ENCODE measurements around the gene CENPA.
"Not testable (repeated sequence)": the region's sequence is repeated elsewhere in the genome, so short reads cannot be mapped to it uniquely, and the experiment has no call there.

CENPA gene

GRCh38 chr2:26749787-26750420 is 36.0 kb upstream of the CENPA start:
- not testable (repeated sequence) for H3K36me3 ChIP-seq (ENCODE audit: control insufficient read depth, insufficient read depth, low read length); H3K4me1 ChIP-seq (ENCODE audit: control insufficient read depth, insufficient read depth, low read length); H3K27me3 ChIP-seq (ENCODE audit: control insufficient read depth, insufficient read depth, low read length); H3K4me3 ChIP-seq (ENCODE audit: low read length); H3K9me3 ChIP-seq (ENCODE audit: control insufficient read depth, low read length); H3K9ac ChIP-seq (ENCODE audit: low read length)

GRCh38 chr2:26750467-26750866 is 35.4 kb upstream of the CENPA start:
- not testable (repeated sequence) for H3K9ac ChIP-seq (ENCODE audit: low read length); H3K36me3 ChIP-seq (ENCODE audit: control insufficient read depth, insufficient read depth, low read length); H3K9me3 ChIP-seq (ENCODE audit: control insufficient read depth, low read length); H3K4me1 ChIP-seq (ENCODE audit: control insufficient read depth, insufficient read depth, low read length); H3K4me3 ChIP-seq (ENCODE audit: low read length); H3K27me3 ChIP-seq (ENCODE audit: control insufficient read depth, insufficient read depth, low read length)

- no peaks in the 10 kb centered on the region for H3K27me3 ChIP-seq (ENCODE audit: control insufficient read depth, insufficient read depth, low read length)
- H3K4me3 ChIP-seq (ENCODE audit: low read length): no peak overlapping the region
- no peaks in the 10 kb centered on the region for H3K9me3 ChIP-seq (ENCODE audit: control insufficient read depth, low read length)
- H3K36me3 ChIP-seq (ENCODE audit: control insufficient read depth, insufficient read depth, low read length): no peaks in the 10 kb centered on the region
- H3K9ac ChIP-seq (ENCODE audit: low read length): no peak overlapping the region
- peaks cover 18% of the 10 kb centered on the region for H3K4me1 ChIP-seq (ENCODE audit: control insufficient read depth, insufficient read depth, low read length)
Measured at GRCh38 chr2:26752656-26753055, 33.2 kb upstream of the CENPA start.

- Histone ChIP-seq H3K36me3 (ENCODE audit: control insufficient read depth, insufficient read depth, low read length) (no peaks in the 10 kb centered on the region), H3K27me3 (ENCODE audit: control insufficient read depth, insufficient read depth, low read length) (no peaks in the 10 kb centered on the region), H3K9me3 (ENCODE audit: control insufficient read depth, low read length) (no peaks in the 10 kb centered on the region), H3K4me1 (ENCODE audit: control insufficient read depth, insufficient read depth, low read length) (peaks cover 30% of the 10 kb centered on the region), H3K4me3 (ENCODE audit: low read length) (no peak overlapping the region), H3K9ac (ENCODE audit: low read length) (no peak overlapping the region)
Measured at GRCh38 chr2:26754539-26754938, 31.3 kb upstream of the CENPA start.

GRCh38 chr2:26754972-26755670 is 30.7 kb upstream of the CENPA start:
- Histone ChIP-seq H3K4me1 (ENCODE audit: control insufficient read depth, insufficient read depth, low read length) (peaks cover 30% of the 10 kb centered on the region), H3K36me3 (ENCODE audit: control insufficient read depth, insufficient read depth, low read length) (no peaks in the 10 kb centered on the region), H3K4me3 (ENCODE audit: low read length) (no peak overlapping the region), H3K27me3 (ENCODE audit: control insufficient read depth, insufficient read depth, low read length) (no peaks in the 10 kb centered on the region), H3K9me3 (ENCODE audit: control insufficient read depth, low read length) (no peaks in the 10 kb centered on the region), H3K9ac (ENCODE audit: low read length) (no peak overlapping the region)

- H3K27me3 ChIP-seq (ENCODE audit: control insufficient read depth, insufficient read depth, low read length): no peaks in the 10 kb centered on the region
- no peaks in the 10 kb centered on the region for H3K36me3 ChIP-seq (ENCODE audit: control insufficient read depth, insufficient read depth, low read length)
- H3K4me3 ChIP-seq (ENCODE audit: low read length): no peak overlapping the region
- H3K9ac ChIP-seq (ENCODE audit: low read length): no peak overlapping the region
- peaks cover 30% of the 10 kb centered on the region for H3K4me1 ChIP-seq (ENCODE audit: control insufficient read depth, insufficient read depth, low read length)
- H3K9me3 ChIP-seq (ENCODE audit: control insufficient read depth, low read length): no peaks in the 10 kb centered on the region
Measured at GRCh38 chr2:26756337-26756736, 29.5 kb upstream of the CENPA start.

- Histone ChIP-seq H3K9ac (ENCODE audit: low read length) (no peak overlapping the region), H3K27me3 (ENCODE audit: control insufficient read depth, insufficient read depth, low read length) (no peaks in the 10 kb centered on the region), H3K36me3 (ENCODE audit: control insufficient read depth, insufficient read depth, low read length) (no peaks in the 10 kb centered on the region), H3K4me3 (ENCODE audit: low read length) (no peak overlapping the region), H3K9me3 (ENCODE audit: control insufficient read depth, low read length) (no peaks in the 10 kb centered on the region), H3K4me1 (ENCODE audit: control insufficient read depth, insufficient read depth, low read length) (peaks cover 30% of the 10 kb centered on the region)
Measured at GRCh38 chr2:26757873-26758789, 27.7 kb upstream of the CENPA start.

- H3K4me1 ChIP-seq (ENCODE audit: control insufficient read depth, insufficient read depth, low read length): peaks cover 33% of the 10 kb centered on the region
- no peaks in the 10 kb centered on the region for H3K27me3 ChIP-seq (ENCODE audit: control insufficient read depth, insufficient read depth, low read length)
- no peaks in the 10 kb centered on the region for H3K36me3 ChIP-seq (ENCODE audit: control insufficient read depth, insufficient read depth, low read length)
- H3K9me3 ChIP-seq (ENCODE audit: control insufficient read depth, low read length): no peaks in the 10 kb centered on the region
- no peak overlapping the region for H3K4me3 ChIP-seq (ENCODE audit: low read length)
- no peak overlapping the region for H3K9ac ChIP-seq (ENCODE audit: low read length)
Measured at GRCh38 chr2:26758790-26759321, 27.0 kb upstream of the CENPA start.

- Histone ChIP-seq H3K36me3 (ENCODE audit: control insufficient read depth, insufficient read depth, low read length) (no peaks in the 10 kb centered on the region), H3K4me1 (ENCODE audit: control insufficient read depth, insufficient read depth, low read length) (peaks cover 29% of the 10 kb centered on the region), H3K9ac (ENCODE audit: low read length) (no peak overlapping the region), H3K9me3 (ENCODE audit: control insufficient read depth, low read length) (no peaks in the 10 kb centered on the region), H3K27me3 (ENCODE audit: control insufficient read depth, insufficient read depth, low read length) (no peaks in the 10 kb centered on the region), H3K4me3 (ENCODE audit: low read length) (no peak overlapping the region)
Measured at GRCh38 chr2:26759845-26760244, 26.0 kb upstream of the CENPA start.

GRCh38 chr2:26760991-26761390 is 24.9 kb upstream of the CENPA start:
- H3K36me3 ChIP-seq (ENCODE audit: control insufficient read depth, insufficient read depth, low read length); H3K9ac ChIP-seq (ENCODE audit: low read length): not testable (repeated sequence)

GRCh38 chr2:26763019-26763418 is 22.8 kb upstream of the CENPA start:
- Histone ChIP-seq H3K27me3 (ENCODE audit: control insufficient read depth, insufficient read depth, low read length) (no peaks in the 10 kb centered on the region), H3K9ac (ENCODE audit: low read length) (no peak overlapping the region), H3K9me3 (ENCODE audit: control insufficient read depth, low read length) (no peaks in the 10 kb centered on the region), H3K36me3 (ENCODE audit: control insufficient read depth, insufficient read depth, low read length) (no peaks in the 10 kb centered on the region), H3K4me3 (ENCODE audit: low read length) (no peak overlapping the region), H3K4me1 (ENCODE audit: control insufficient read depth, insufficient read depth, low read length) (peaks cover 39% of the 10 kb centered on the region)

More at GRCh38 chr2:26760991-26761390, 24.9 kb upstream of the CENPA start:
- H3K4me3 ChIP-seq (ENCODE audit: low read length); H3K9me3 ChIP-seq (ENCODE audit: control insufficient read depth, low read length); H3K27me3 ChIP-seq (ENCODE audit: control insufficient read depth, insufficient read depth, low read length): not testable (repeated sequence)
- peaks cover 37% of the 10 kb centered on the region for H3K4me1 ChIP-seq (ENCODE audit: control insufficient read depth, insufficient read depth, low read length)
